Chondrocyte (in vitro differentiated cells): ENCODE results near the gene MRPL20. TPM values are rescaled to one million over a fixed set of nuclear protein-coding genes. Genes with fewer than 3 reads are reported as not detected.
"Not testable (repeated sequence)": the region's sequence is repeated elsewhere in the genome, so short reads cannot be mapped to it uniquely, and the experiment has no call there.

Experiments
- DNase-seq: peaks from one replicate; pipeline ENCODE4 v3.0.0; 2021; ENCODE audit warnings: mixed read lengths, low spot score
- H3K27ac Mint-ChIP-seq: one replicate; pipeline ENCODE4 v1.8.0; 2021; ENCODE audit warnings: mild to moderate bottlenecking, moderate library complexity, mixed read lengths; ENCODE audit not compliant: unreplicated experiment
- H3K27me3 Mint-ChIP-seq: 2 replicates; pipeline ENCODE4 v1.8.0; 2021; ENCODE audit warnings: low read depth, mixed read lengths
- H3K36me3 Mint-ChIP-seq: 2 replicates; pipeline ENCODE4 v1.8.0; 2021; ENCODE audit warnings: low read depth, mixed read lengths
- H3K4me1 Mint-ChIP-seq: 2 replicates; pipeline ENCODE4 v1.8.0; 2021; ENCODE audit warnings: low read depth, mild to moderate bottlenecking, mixed read lengths
- H3K4me3 Mint-ChIP-seq: one replicate; pipeline ENCODE4 v1.8.0; 2021; ENCODE audit warnings: mild to moderate bottlenecking, moderate library complexity, mixed read lengths; ENCODE audit not compliant: unreplicated experiment
- H3K9me3 Mint-ChIP-seq: 2 replicates; pipeline ENCODE4 v1.8.0; 2021; ENCODE audit warnings: low read depth, mixed read lengths
- CTCF ChIP-seq: fragments of 200-600 bp; sonication (generic); IDR thresholded peaks from 2 replicates; pipeline ENCODE4 v1.5.0; 2021; ENCODE audit warnings: antibody characterized with exemption, mild to moderate bottlenecking, moderate library complexity
- total RNA-seq: library from RNA; stranded (reverse); gene quantifications from 3 replicates; pipeline ENCODE4 v1.2.1, GENCODE V29; 2021

The MRPL20 gene
- total RNA-seq, 1 donor from 2014 or later, result 75.7 TPM

DNA sequence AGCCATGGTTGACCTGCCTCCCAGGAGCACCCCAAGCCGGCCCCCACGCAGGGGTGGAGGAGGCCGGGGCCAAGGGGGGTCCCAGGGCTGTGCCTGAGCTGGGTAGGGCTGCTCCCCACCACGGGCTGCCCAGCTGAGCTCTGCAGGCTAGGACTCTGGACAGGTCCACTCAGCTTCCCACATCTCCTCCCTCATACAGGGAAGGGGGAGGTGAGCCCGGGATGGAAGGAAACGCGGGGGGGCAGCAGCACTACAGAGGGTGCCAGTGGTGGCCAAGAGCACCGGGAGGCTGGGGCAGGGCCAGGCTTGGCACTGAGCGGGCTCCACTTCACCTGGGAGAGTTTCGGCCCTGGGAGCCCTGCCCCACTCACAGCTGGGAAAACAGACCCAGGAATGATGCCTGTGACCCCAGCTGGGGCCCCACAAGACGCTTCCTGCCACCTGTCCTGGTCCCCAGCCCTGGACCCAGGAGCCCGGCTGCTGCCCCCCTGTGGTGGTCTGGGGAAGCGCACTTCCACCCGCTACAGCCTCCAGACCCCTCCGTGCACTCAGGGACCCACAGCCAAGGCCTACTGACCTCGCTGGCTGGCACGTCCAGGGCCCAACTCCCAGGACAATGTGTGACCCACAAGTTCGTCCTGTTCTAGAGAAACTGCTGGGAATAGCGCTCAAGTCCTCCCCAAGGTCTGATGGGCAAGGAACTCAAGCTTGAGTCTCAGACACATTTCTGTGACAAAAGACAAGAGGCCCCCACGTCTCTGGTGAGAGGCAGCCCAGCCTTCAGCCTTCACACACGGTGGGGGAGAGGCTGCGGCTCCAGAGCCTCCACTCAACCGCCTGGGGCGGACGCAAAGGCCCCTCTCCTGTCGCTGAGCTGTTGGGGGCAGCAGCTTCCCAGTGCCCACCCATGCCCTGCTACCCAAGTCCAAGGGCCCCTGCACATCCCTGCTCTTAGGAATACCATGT is 35.1 kb downstream of the MRPL20 start:
- H3K36me3 Mint-ChIP-seq, result peaks cover 2% of the 10 kb centered on the region
- no peak for DNase-seq

GRCh38 chr1:1371364-1371745 is 35.7 kb downstream of the MRPL20 start:
- DNase-seq, result no peak
- no peak for TF ChIP-seq CTCF
- peaks cover 2% of the 10 kb centered on the region for H3K36me3 Mint-ChIP-seq
- no peak overlapping the region for H3K27ac Mint-ChIP-seq
- H3K4me3 Mint-ChIP-seq, result no peak overlapping the region
- no peaks in the 10 kb centered on the region for H3K27me3 Mint-ChIP-seq
- peaks cover 24% of the 10 kb centered on the region for H3K4me1 Mint-ChIP-seq
- no peaks in the 10 kb centered on the region for H3K9me3 Mint-ChIP-seq

More for the DNA sequence above, 35.1 kb downstream of the MRPL20 start:
- Mint-ChIP-seq H3K27ac (no peak overlapping the region), H3K9me3 (no peaks in the 10 kb centered on the region), H3K27me3 (no peaks in the 10 kb centered on the region), H3K4me3 (no peak overlapping the region), H3K4me1 (peaks cover 26% of the 10 kb centered on the region)
- TF ChIP-seq CTCF, result peak; percentile 94

GRCh38 chr1:1370771-1371300 is 36.3 kb downstream of the MRPL20 start:
- H3K4me1 Mint-ChIP-seq, result peaks cover 21% of the 10 kb centered on the region
- H3K36me3 Mint-ChIP-seq, result peaks cover 2% of the 10 kb centered on the region
- H3K4me3 Mint-ChIP-seq, result no peak overlapping the region
- no peaks in the 10 kb centered on the region for H3K27me3 Mint-ChIP-seq
- no peak for DNase-seq
- no peak overlapping the region for H3K27ac Mint-ChIP-seq
- H3K9me3 Mint-ChIP-seq, result no peaks in the 10 kb centered on the region
- TF ChIP-seq CTCF, result no peak

GRCh38 chr1:1370094-1370493 is 37.0 kb downstream of the MRPL20 start:
- H3K4me3 Mint-ChIP-seq, H3K36me3 Mint-ChIP-seq, H3K27ac Mint-ChIP-seq, H3K27me3 Mint-ChIP-seq, H3K9me3 Mint-ChIP-seq, DNase-seq: not testable (repeated sequence)
- H3K4me1 Mint-ChIP-seq, result peaks cover 17% of the 10 kb centered on the region

- Mint-ChIP-seq H3K9me3 (no peaks in the 10 kb centered on the region), H3K27me3 (no peaks in the 10 kb centered on the region), H3K27ac (no peak overlapping the region), H3K36me3 (no peaks in the 10 kb centered on the region), H3K4me3 (no peak overlapping the region), H3K4me1 (peaks cover 3% of the 10 kb centered on the region)
- TF ChIP-seq CTCF, result no peak
- DNase-seq, result no peak
Observed at GRCh38 chr1:1367315-1367714, 39.8 kb downstream of the MRPL20 start.
